Left lung (tissue), 10 donors: ENCODE measurements around the gene GDPD1. TPM values are rescaled to one million over a fixed set of nuclear protein-coding genes. Genes with fewer than 3 reads are reported as not detected.

Experiments
- ATAC-seq: fragments of 200-7000 bp; cut with Tn5 transposase; one replicate; pipeline ENCODE4 v1.9.1; 2020; ENCODE audit warnings: moderate library complexity
- DNase-seq, 4 donors: peaks; one replicate each; pipeline ENCODE4 v3.0.0-alpha.2; 2013 to 2020
- H3K27ac ChIP-seq, 2 donors: fragments of 200-600 bp; sonication (generic) in 1 of 2; one replicate each; pipeline versions ENCODE4 v1.5.0 to v1.8.0; 2020 to 2021
- H3K27me3 ChIP-seq, 2 donors: fragments of 200-600 bp; sonication (generic) in 1 of 2; one replicate each; pipeline versions ENCODE4 v1.5.0 to v1.8.0; 2020 to 2021
- H3K36me3 ChIP-seq, 2 donors: fragments of 200-600 bp; sonication (generic) in 1 of 2; one replicate each; pipeline versions ENCODE4 v1.5.0 to v1.8.0; 2020 to 2021
- H3K4me1 ChIP-seq, 2 donors: fragments of 200-600 bp; one replicate each; pipeline ENCODE4 v1.8.0; 2021
- H3K4me3 ChIP-seq, 2 donors: fragments of 200-600 bp; sonication (generic) in 1 of 2; one replicate each; pipeline versions ENCODE4 v1.5.0 to v1.8.0; 2020 to 2021; ENCODE audit warnings: mild to moderate bottlenecking in 1 of 2
- H3K9me3 ChIP-seq, 2 donors: fragments of 200-600 bp; sonication (generic) in 1 of 2; one replicate each; pipeline versions ENCODE4 v1.5.0 to v1.8.0; 2020 to 2021
- CTCF ChIP-seq, 2 donors: fragments of 200-600 bp; sonication (generic) in 1 of 2; IDR thresholded peaks; one replicate each; pipeline versions ENCODE4 v1.5.0 to v1.8.0; 2021; ENCODE audit warnings: antibody characterized with exemption in 2 of 2
- intact Hi-C, 2 donors: fragments of 100-400 bp; cut with DNase I; formaldehyde crosslinking; loops; one replicate each; pipeline versions ENCODE4 v1.11.2 to v1.14.2; 2022
- polyA plus RNA-seq, 6 donors: library from polyadenylated mRNA; unstranded; fragments of 120-200 nt; gene quantifications; one replicate each; pipeline ENCODE4 v1.2.1, GENCODE V29; 2013; ENCODE audit not compliant: insufficient read length in 6 of 6
- total RNA-seq, 2 donors: library from RNA; stranded (reverse); fragmentation: NEBNext Ultra II Directional; extraction: Animal tissue kit (Norgen Biotek cat#: 25700); gene quantifications; one replicate each; pipeline ENCODE4 v1.2.1, GENCODE V29; 2021
- donor health status: DM: no; HTN: yes; CAD: no.
- donor health status: DM: no; HTN: no; CAD: no.

The GDPD1 gene
- total and polyA plus RNA-seq, 8 donors: 2.8 to 11.5 (median 10.1) TPM

GRCh38 chr17:59190806-59191205 is 29.5 kb upstream of the GDPD1 start:
- Histone ChIP-seq H3K4me3 (no peak overlapping the region), H3K27me3 (no peaks in the 10 kb centered on the region), H3K4me1 (no peaks in the 10 kb centered on the region), H3K36me3 (peaks cover 0 to 5% of the 10 kb centered on the region in 2 donors), H3K27ac (no peak overlapping the region), H3K9me3 (no peaks in the 10 kb centered on the region)
- DNase-seq (no peak), ATAC-seq (no peak)
- intact Hi-C loops: no loop called here
- no peak for TF ChIP-seq CTCF (IDR thresholded peaks at IDR 0.05)

DNA sequence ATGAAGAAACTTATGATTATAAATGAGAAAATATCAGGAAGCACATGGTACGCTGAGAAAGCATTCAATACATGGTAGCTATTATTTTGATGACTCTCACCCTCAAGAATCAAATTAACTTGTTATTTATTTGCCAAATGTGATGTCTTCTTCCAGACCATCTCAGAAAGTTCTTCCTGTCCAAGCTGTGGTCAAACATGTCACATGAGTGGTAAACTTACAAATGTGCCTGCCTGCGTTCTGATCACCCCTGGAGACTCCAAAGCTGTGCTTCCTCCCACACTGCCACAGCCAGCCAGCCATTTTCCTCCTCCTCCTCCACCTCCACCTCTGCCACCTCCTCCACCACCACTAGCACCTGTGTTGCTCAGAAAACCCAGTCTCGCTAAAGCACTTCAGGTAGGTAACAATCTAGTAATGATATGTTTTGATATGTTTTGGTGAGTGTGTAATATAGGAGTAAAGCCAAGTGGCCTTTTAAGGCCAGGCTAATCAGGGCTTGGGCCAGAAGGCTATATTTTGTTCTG is 26.9 kb upstream of the GDPD1 start:
- H3K27ac ChIP-seq: no peak overlapping the region
- H3K27me3 ChIP-seq: no peaks in the 10 kb centered on the region
- TF ChIP-seq CTCF (IDR thresholded peaks at IDR 0.05): no peak
- H3K4me1 ChIP-seq: no peaks in the 10 kb centered on the region
- H3K9me3 ChIP-seq: no peaks in the 10 kb centered on the region
- H3K36me3 ChIP-seq: peaks cover 0 to 10% of the 10 kb centered on the region in 2 donors
- intact Hi-C loops: no loop called here
- DNase-seq (no peak), ATAC-seq (no peak)
- H3K4me3 ChIP-seq: no peak overlapping the region

GRCh38 chr17:59199398-59199797 is 20.9 kb upstream of the GDPD1 start:
- H3K27ac ChIP-seq: no peak overlapping the region
- no peak for TF ChIP-seq CTCF (IDR thresholded peaks at IDR 0.05)
- ATAC-seq: no peak
- H3K27me3 ChIP-seq: no peaks in the 10 kb centered on the region
- peaks cover 0 to 23% of the 10 kb centered on the region in 2 donors for H3K36me3 ChIP-seq
- no peaks in the 10 kb centered on the region for H3K9me3 ChIP-seq
- intact Hi-C loops: no loop called here
- DNase-seq: no peak
- H3K4me3 ChIP-seq: no peak overlapping the region
- H3K4me1 ChIP-seq: no peaks in the 10 kb centered on the region

DNA sequence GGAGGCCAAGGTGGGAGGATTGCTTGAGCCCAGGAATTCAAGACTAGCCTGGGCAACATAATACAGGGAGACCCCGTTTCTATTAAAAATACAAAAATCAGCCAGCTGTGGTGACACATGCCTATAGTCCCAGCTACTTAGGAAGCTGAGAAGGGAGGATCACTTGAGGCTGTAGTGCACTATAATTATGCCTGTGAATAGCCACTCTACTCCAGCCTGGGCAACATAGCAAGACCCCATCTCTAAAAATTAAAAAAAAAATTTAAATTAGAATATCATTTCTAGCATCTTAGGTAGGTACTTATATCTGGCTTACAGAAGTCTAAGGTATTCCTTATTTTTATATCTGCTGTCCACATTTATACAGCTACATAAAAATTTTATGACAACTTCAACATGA is 18.0 kb upstream of the GDPD1 start:
- DNase-seq (no peak), ATAC-seq (no peak)
- Histone ChIP-seq H3K4me1 (no peaks in the 10 kb centered on the region), H3K36me3 (peaks cover 0 to 23% of the 10 kb centered on the region in 2 donors), H3K27me3 (no peaks in the 10 kb centered on the region), H3K9me3 (no peaks in the 10 kb centered on the region), H3K4me3 (no peak overlapping the region), H3K27ac (no peak overlapping the region)
- TF ChIP-seq CTCF (IDR thresholded peaks at IDR 0.05): no peak
- intact Hi-C loops: no loop called here

GRCh38 chr17:59219370-59219769 is 941 bp upstream of the GDPD1 start:
- Histone ChIP-seq H3K4me3 (no peak overlapping the region), H3K27ac (no peak overlapping the region), H3K36me3 (peaks cover 0 to 11% of the 10 kb centered on the region in 2 donors), H3K27me3 (no peaks in the 10 kb centered on the region), H3K4me1 (peaks cover 0 to 17% of the 10 kb centered on the region in 2 donors), H3K9me3 (no peaks in the 10 kb centered on the region)
- intact Hi-C loops: no loop called here
- TF ChIP-seq CTCF (IDR thresholded peaks at IDR 0.05): no peak
- ATAC-seq (no peak), DNase-seq (no peak)
